GM19238 (cell line): ENCODE data around the gene CCNB3.

Experiments used
- DNase-seq: peaks from one replicate; pipeline ENCODE4 v3.0.0; 2011; ENCODE audit warnings: low spot score; ENCODE audit not compliant: insufficient read length

Gene CCNB3

GRCh38 chrX:50375481-50376267, 171.1 kb downstream of the CCNB3 start:
- no peak for DNase-seq

- no peak for DNase-seq
These were observed 177.3 kb downstream of the CCNB3 start for GRCh38 chrX:50381729-50382415.

GRCh38 chrX:50386520-50386919, 182.0 kb downstream of the CCNB3 start:
- DNase-seq, result no peak

- DNase-seq, result no peak
These were observed 189.3 kb downstream of the CCNB3 start for GRCh38 chrX:50393902-50394301.
